HepG2 (cell line): Measurements from ENCODE around the gene RAB11FIP5. TPM values are rescaled to one million over a fixed set of nuclear protein-coding genes. Genes with fewer than 3 reads are reported as not detected.

Experiments used
- KAT7 ChIP-seq: IDR thresholded peaks from 2 replicates; pipeline ENCODE4 v1.6.1; 2018; ENCODE audit warnings: borderline replicate concordance, missing compliant biosample characterization
- MED1 ChIP-seq: sonication (generic); formaldehyde crosslinking; IDR thresholded peaks from 2 replicates; pipeline ENCODE4 v1.4.0; 2020; ENCODE audit warnings: missing genetic modification reagents
- MXI1 ChIP-seq: IDR thresholded peaks from 3 replicates; pipeline ENCODE4 v1.6.1; 2012; ENCODE audit warnings: low read depth, low read length, inconsistent platforms, borderline replicate concordance
- PHF5A ChIP-seq: IDR thresholded peaks from one replicate; pipeline ENCODE4 v1.6.1; 2018; ENCODE audit warnings: low read depth, missing genetic modification reagents; ENCODE audit not compliant: unreplicated experiment
- ZNF205 ChIP-seq: IDR thresholded peaks from 2 replicates; pipeline ENCODE4 v1.6.1; 2018; ENCODE audit warnings: missing biosample characterization, missing genetic modification reagents
- ZNF232 ChIP-seq: sonication (generic); formaldehyde crosslinking; IDR thresholded peaks from 2 replicates; pipeline ENCODE4 v1.4.0; 2020; ENCODE audit warnings: missing genetic modification reagents, borderline replicate concordance
- ZSCAN30 ChIP-seq: sonication (generic); formaldehyde crosslinking; IDR thresholded peaks from 2 replicates; pipeline ENCODE4 v1.5.0; 2020; ENCODE audit warnings: mild to moderate bottlenecking, missing genetic modification reagents
- polyA plus RNA-seq, 8 experiments: library from polyadenylated mRNA; depleted of rRNA in 3 of 8; stranded (reverse) in 7 of 8; unstranded in 1 of 8; fragments of >200 nt; fragmentation: Illumina TruSeq in 4 of 8; extraction: Trizol in 4 of 8; gene quantifications; 2 replicates each; pipeline versions ENCODE4 v1.2.1 to v1.2.3, GENCODE V29; 2011 to 2016; ENCODE audit warnings: low read depth in 4 of 8, missing spikeins in 1 of 8, mixed read lengths in 1 of 8; ENCODE audit not compliant: insufficient read depth in 1 of 8
- total RNA-seq, 5 experiments: library from RNA; depleted of rRNA; stranded (reverse); fragments of >200 nt; fragmentation: Illumina TruSeq; extraction: Trizol; gene quantifications; 2 replicates each; pipeline ENCODE4 v1.2.3, GENCODE V29; 2016; ENCODE audit warnings: low read depth in 1 of 5
- TF ChIP-seq, protein P1 (sequence below): sonication (generic); formaldehyde crosslinking; IDR thresholded peaks from 2 replicates; pipeline ENCODE4 v1.4.0; 2020; ENCODE audit warnings: mild to moderate bottlenecking, missing genetic modification reagents
- TF ChIP-seq, protein P2 (sequence below): sonication (generic); formaldehyde crosslinking; IDR thresholded peaks from 2 replicates; pipeline ENCODE4 v1.4.0; 2020; ENCODE audit warnings: missing genetic modification reagents, borderline replicate concordance

The RAB11FIP5 gene
- total and polyA plus RNA-seq, 2 of the 13 experiments (the other 11 are each of a cell fraction or from before 2014, with no cell fraction given): 9.4 to 22.9 TPM

DNA sequence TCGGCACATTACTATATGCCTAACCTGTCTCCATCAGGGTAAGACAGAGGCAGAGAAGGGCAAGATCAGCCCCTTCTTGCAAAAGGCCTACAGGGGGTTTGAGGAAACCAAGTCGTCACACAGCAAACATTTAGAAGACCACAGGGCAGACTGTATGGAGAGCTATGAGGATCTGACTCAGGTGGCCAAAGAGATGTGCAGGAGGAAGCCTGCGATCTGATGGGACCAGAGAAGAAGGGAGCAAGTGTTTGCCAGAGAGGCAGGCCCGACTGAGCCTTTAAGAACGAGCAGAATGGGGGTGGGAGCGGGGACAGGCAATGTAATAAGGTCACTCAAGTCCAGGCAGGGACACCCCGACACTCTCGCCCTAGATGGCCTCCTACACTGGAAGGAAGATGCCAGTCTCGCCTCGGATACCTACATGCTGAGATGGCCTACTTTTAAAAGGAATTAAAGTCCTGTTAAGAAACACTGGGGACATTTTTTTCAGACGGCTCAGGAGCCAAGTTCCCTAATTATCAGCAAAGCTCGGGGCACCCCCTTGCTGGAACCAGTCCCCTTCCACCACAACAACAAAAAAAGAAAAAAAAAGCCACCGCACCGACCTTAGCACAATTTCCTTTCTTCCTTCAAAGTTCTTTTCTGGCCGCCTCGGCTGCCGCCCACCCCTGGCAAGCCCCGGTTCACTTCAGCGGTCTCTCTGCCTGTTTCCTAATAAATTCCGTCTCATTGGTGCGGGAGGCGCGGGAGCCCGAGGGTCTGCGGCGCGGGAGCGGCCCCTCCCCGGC, 42.7 kb downstream of the RAB11FIP5 start (continued):
- TF ChIP-seq, protein P1, sequence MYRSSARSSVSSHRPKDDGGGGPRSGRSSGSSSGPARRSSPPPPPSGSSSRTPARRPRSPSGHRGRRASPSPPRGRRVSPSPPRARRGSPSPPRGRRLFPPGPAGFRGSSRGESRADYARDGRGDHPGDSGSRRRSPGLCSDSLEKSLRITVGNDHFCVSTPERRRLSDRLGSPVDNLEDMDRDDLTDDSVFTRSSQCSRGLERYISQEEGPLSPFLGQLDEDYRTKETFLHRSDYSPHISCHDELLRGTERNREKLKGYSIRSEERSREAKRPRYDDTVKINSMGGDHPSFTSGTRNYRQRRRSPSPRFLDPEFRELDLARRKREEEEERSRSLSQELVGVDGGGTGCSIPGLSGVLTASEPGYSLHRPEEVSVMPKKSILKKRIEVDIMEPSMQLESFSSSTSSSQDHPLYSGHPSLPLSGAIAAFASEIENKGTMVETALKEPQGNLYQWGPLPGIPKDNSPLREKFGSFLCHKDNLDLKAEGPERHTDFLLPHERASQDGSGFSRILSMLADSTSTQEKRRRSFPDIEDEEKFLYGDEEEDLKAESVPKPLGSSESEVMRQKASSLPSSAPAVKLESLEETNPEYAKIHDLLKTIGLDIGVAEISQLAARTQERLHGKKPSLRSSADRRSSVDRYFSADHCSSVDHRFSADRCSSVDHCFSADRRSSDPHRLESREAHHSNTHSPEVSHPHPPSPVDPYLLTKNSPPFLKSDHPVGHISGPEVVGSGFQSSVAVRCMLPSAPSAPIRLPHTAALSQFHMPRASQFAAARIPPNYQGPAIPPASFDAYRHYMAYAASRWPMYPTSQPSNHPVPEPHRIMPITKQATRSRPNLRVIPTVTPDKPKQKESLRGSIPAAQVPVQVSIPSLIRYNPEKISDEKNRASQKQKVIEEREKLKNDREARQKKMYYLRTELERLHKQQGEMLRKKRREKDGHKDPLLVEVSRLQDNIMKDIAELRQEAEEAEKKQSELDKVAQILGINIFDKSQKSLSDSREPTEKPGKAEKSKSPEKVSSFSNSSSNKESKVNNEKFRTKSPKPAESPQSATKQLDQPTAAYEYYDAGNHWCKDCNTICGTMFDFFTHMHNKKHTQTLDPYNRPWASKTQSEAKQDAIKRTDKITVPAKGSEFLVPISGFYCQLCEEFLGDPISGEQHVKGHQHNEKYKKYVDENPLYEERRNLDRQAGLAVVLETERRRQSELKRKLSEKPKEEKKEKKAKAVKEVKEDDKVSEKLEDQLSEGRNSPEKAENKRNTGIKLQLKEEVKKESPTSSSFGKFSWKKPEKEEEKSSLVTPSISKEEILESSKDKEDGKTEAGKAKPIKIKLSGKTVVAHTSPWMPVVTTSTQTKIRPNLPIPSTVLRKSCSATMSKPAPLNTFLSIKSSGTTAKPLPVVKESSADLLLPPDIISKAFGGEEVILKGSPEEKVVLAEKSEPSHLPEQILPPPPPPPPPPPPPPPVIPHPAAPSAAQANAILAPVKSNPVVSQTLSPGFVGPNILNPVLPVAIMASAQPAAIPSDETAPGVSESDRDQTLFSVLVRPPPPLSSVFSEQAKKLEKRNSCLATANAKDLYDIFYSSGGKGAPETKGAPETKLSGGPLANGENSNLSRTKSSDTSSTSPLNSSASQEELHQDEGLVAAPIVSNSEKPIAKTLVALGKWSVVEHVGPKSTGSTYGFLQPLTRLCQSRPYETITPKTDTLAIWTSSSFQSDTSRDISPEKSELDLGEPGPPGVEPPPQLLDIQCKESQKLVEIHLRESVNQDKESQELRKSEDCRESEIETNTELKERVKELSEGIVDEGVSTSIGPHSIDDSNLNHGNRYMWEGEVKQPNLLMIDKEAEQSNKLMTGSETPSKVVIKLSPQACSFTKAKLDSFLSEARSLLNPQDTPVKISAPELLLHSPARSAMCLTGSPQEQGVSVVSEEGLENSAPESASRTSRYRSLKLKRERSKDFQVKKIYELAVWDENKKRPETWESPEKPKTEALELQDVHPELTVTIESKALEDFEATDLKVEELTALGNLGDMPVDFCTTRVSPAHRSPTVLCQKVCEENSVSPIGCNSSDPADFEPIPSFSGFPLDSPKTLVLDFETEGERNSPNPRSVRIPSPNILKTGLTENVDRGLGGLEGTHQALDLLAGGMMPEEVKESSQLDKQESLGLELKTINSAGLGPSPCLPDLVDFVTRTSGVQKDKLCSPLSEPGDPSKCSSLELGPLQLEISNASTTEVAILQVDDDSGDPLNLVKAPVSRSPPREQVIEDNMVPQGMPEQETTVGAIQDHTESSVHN (CRISPR knock-in tag): no peak
- TF ChIP-seq, protein P2, sequence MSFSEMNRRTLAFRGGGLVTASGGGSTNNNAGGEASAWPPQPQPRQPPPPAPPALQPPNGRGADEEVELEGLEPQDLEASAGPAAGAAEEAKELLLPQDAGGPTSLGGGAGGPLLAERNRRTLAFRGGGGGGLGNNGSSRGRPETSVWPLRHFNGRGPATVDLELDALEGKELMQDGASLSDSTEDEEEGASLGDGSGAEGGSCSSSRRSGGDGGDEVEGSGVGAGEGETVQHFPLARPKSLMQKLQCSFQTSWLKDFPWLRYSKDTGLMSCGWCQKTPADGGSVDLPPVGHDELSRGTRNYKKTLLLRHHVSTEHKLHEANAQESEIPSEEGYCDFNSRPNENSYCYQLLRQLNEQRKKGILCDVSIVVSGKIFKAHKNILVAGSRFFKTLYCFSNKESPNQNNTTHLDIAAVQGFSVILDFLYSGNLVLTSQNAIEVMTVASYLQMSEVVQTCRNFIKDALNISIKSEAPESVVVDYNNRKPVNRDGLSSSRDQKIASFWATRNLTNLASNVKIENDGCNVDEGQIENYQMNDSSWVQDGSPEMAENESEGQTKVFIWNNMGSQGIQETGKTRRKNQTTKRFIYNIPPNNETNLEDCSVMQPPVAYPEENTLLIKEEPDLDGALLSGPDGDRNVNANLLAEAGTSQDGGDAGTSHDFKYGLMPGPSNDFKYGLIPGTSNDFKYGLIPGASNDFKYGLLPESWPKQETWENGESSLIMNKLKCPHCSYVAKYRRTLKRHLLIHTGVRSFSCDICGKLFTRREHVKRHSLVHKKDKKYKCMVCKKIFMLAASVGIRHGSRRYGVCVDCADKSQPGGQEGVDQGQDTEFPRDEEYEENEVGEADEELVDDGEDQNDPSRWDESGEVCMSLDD (CRISPR knock-in tag): no peak
- TF ChIP-seq ZNF232 (CRISPR knock-in tag): no peak
- TF ChIP-seq ZSCAN30 (CRISPR knock-in tag): no peak
- no peak for TF ChIP-seq MXI1
- no peak for TF ChIP-seq PHF5A (CRISPR knock-in tag)
- no peak for TF ChIP-seq ZNF205 (CRISPR knock-in tag)
- TF ChIP-seq MED1 (CRISPR knock-in tag): no peak
- no peak for TF ChIP-seq KAT7 (CRISPR knock-in tag)
